Neural progenitor cell (in vitro differentiated cells): ENCODE data around the gene CDHR2.

ENCODE experiments used
- EZH2 ChIP-seq: fragments of 200-600 bp; sonication (generic); IDR thresholded peaks from 2 replicates; pipeline ENCODE4 v1.6.1; 2017; ENCODE audit warnings: antibody characterized with exemption, mild to moderate bottlenecking, moderate library complexity
- TF ChIP-seq, protein P1 (sequence below): fragments of 200-600 bp; sonication (generic); IDR thresholded peaks from 2 replicates; pipeline ENCODE4 v1.5.1; 2017; ENCODE audit warnings: antibody characterized with exemption, mild to moderate bottlenecking

- TF ChIP-seq, protein P1, sequence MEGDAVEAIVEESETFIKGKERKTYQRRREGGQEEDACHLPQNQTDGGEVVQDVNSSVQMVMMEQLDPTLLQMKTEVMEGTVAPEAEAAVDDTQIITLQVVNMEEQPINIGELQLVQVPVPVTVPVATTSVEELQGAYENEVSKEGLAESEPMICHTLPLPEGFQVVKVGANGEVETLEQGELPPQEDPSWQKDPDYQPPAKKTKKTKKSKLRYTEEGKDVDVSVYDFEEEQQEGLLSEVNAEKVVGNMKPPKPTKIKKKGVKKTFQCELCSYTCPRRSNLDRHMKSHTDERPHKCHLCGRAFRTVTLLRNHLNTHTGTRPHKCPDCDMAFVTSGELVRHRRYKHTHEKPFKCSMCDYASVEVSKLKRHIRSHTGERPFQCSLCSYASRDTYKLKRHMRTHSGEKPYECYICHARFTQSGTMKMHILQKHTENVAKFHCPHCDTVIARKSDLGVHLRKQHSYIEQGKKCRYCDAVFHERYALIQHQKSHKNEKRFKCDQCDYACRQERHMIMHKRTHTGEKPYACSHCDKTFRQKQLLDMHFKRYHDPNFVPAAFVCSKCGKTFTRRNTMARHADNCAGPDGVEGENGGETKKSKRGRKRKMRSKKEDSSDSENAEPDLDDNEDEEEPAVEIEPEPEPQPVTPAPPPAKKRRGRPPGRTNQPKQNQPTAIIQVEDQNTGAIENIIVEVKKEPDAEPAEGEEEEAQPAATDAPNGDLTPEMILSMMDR: no peak
- no peak for TF ChIP-seq EZH2
These were observed 81.6 kb downstream of the CDHR2 start for GRCh38 chr5:176630681-176631222.
